ENCODE data around the gene COLEC11. TPM values are rescaled to one million over a fixed set of nuclear protein-coding genes. Genes with fewer than 3 reads are reported as not detected.
"Not testable (repeated sequence)": the region's sequence is repeated elsewhere in the genome, so short reads cannot be mapped to it uniquely, and the experiment has no call there.

Gene COLEC11
- total and polyA plus RNA-seq, 2 donors (not counting 1 experiment from before 2014, with no cell fraction given): not detected

DNA sequence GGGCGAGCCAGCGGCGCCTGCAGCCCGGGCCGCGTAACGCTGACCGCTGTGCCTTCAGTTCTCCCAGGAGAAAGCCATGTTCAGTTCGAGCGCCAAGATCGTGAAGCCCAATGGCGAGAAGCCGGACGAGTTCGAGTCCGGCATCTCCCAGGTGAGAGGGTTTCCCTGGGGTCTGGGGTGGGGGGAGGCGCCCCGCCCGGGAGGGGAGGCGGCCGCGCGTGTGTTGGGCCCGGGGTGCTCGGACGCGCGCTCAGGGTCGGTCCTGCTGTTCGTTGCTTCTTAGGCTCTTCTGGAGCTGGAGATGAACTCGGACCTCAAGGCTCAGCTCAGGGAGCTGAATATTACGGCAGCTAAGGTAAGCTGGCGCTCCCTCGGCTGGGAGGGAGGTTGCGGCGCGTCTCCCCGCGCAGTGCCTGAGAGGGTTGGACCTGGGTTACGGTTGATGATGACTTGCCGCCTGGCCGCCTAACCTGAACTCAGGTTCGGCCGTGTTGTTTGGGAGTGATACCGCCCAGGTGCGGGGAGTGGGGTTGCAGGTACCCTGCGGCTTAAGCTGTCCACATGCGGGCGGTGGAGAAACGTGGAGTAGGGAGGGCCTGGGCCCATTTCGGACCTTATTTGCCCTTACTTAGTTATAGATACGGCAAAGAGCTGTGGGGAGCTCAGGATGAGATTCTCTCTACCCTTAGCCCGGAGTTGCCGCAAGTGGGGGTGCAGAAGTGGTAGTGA, 19.2 kb upstream of the COLEC11 start:
- H3K4me2 ChIP-seq (replicated peaks; ENCODE audit: low read depth, low read length, poor library complexity, severe bottlenecking): peak overlapping the region; percentile 86
- intact Hi-C loops (cut with micrococcal nuclease): loop anchor here (1.0 to 5.0 kb wide), 5 partner anchors 12 to 198 kb away; partner anchors contain the start of genes ADI1, EIPR1 and RNASEH1
- peaks cover 23% of the 10 kb centered on the region for H3K79me2 ChIP-seq (ENCODE audit: control insufficient read depth, insufficient read depth, low read length)
- CTCF ChIA-PET: interaction anchor here (1.0 to 1.5 kb wide), 4 partner anchors 18 to 77 kb away, joined by 3 to 10 read pairs (median 4); partner anchors contain the start of gene RNASEH1
- peaks cover 0 to 6% (median 0%) of the 10 kb centered on the region in 3 donors for H3K9me3 ChIP-seq (ENCODE audit: control extremely low read depth in 1 of 3, control insufficient read depth in 2 of 3, insufficient read depth in 1 of 3, low read length in 2 of 3)
- ATAC-seq (ENCODE audit: low read depth) (peak; percentile 43), DNase-seq (no peak)
- H3K27ac Mint-ChIP-seq: peak overlapping the region; percentile 93
- peaks cover 19 to 41% of the 10 kb centered on the region in 2 experiments for H3K36me3 ChIP-seq (replicated peaks in 1 of 2; ENCODE audit: control extremely low read depth in 1 of 2, control insufficient read depth in 1 of 2, extremely low read depth in 1 of 2, insufficient read depth in 2 of 2, low read length in 1 of 2)
- peak overlapping the region; percentile 92 to 95 for H3K27ac ChIP-seq (ENCODE audit: low read length in 2 of 2)
- H4K20me1 ChIP-seq (ENCODE audit: control insufficient read depth, insufficient read depth, low read length, poor library complexity, severe bottlenecking): peaks cover 40% of the 10 kb centered on the region
- TF ChIP-seq, protein P1, sequence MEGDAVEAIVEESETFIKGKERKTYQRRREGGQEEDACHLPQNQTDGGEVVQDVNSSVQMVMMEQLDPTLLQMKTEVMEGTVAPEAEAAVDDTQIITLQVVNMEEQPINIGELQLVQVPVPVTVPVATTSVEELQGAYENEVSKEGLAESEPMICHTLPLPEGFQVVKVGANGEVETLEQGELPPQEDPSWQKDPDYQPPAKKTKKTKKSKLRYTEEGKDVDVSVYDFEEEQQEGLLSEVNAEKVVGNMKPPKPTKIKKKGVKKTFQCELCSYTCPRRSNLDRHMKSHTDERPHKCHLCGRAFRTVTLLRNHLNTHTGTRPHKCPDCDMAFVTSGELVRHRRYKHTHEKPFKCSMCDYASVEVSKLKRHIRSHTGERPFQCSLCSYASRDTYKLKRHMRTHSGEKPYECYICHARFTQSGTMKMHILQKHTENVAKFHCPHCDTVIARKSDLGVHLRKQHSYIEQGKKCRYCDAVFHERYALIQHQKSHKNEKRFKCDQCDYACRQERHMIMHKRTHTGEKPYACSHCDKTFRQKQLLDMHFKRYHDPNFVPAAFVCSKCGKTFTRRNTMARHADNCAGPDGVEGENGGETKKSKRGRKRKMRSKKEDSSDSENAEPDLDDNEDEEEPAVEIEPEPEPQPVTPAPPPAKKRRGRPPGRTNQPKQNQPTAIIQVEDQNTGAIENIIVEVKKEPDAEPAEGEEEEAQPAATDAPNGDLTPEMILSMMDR (IDR thresholded peaks at IDR 0.05): no peak
- no peak for TF ChIP-seq EZH2 (IDR thresholded peaks at IDR 0.05; ENCODE audit: borderline replicate concordance, insufficient read depth, low read depth, low read length, poor library complexity, severe bottlenecking)
- WGBS (ENCODE audit: insufficient coverage): under 1% methylated on average over 51 of the region's 54 CpGs
- H3K4me1 Mint-ChIP-seq: peaks cover 39% of the 10 kb centered on the region
- H3K4me1 ChIP-seq (ENCODE audit: control insufficient read depth in 2 of 2, insufficient read depth in 2 of 2, low read length in 2 of 2): peaks cover 15 to 27% of the 10 kb centered on the region in 2 donors
- H3K9me3 Mint-ChIP-seq (ENCODE audit: insufficient read depth): no peaks in the 10 kb centered on the region
- H3K9ac ChIP-seq (ENCODE audit: low read length): peak overlapping the region; percentile 91
- peak overlapping the region; percentile 70 to 89 (median 78) for H3K4me3 ChIP-seq (ENCODE audit: control extremely low read depth in 1 of 5, extremely low read depth in 1 of 5, insufficient read depth in 1 of 5, low read depth in 2 of 5, low read length in 4 of 5)
- POLR2A ChIA-PET: interaction anchor here (0.9 to 3.3 kb wide), 4 partner anchors 12 to 198 kb away, joined by 4 to 33 read pairs (median 12); partner anchors contain the start of genes EIPR1 and RNASEH1
- peak overlapping the region; percentile 87 for H3K4me3 Mint-ChIP-seq
- no peaks in the 10 kb centered on the region for H3K27me3 Mint-ChIP-seq
- peak overlapping the region; percentile 94 for H2AFZ ChIP-seq (ENCODE audit: insufficient read depth, low read depth, low read length, poor library complexity, severe bottlenecking)
- no peaks in the 10 kb centered on the region for H3K27me3 ChIP-seq (replicated peaks in 1 of 4; ENCODE audit: control extremely low read depth in 1 of 4, control insufficient read depth in 3 of 4, insufficient read depth in 4 of 4, low read length in 3 of 4)

DNA sequence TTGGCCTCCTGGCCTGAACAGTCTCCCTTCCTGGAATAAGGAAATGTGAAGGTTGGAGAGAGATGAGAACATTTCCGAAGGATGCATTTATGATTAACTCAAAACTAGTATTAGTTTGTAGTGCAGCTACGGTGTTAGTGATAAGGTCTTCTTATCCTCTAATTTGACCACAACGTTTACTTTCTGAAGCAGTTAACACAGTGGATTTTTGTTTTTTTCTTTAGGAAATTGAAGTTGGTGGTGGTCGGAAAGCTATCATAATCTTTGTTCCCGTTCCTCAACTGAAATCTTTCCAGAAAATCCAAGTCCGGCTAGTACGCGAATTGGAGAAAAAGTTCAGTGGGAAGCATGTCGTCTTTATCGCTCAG, 18.7 kb upstream of the COLEC11 start:
- peak overlapping the region; percentile 92 to 95 for H3K27ac ChIP-seq (ENCODE audit: low read length in 2 of 2)
- H3K4me3 ChIP-seq (ENCODE audit: control extremely low read depth in 1 of 5, extremely low read depth in 1 of 5, insufficient read depth in 1 of 5, low read depth in 2 of 5, low read length in 4 of 5): peak overlapping the region; percentile 70 to 89 (median 78)
- H4K20me1 ChIP-seq (ENCODE audit: control insufficient read depth, insufficient read depth, low read length, poor library complexity, severe bottlenecking): peaks cover 41% of the 10 kb centered on the region
- ChIA-PET CTCF (interaction anchor here (1.0 to 1.5 kb wide), 4 partner anchors 19 to 77 kb away, joined by 3 to 10 read pairs (median 4); partner anchors contain the start of gene RNASEH1), POLR2A (interaction anchor here (0.9 to 3.3 kb wide), 4 partner anchors 12 to 198 kb away, joined by 4 to 33 read pairs (median 12); partner anchors contain the start of genes EIPR1 and RNASEH1)
- H3K4me2 ChIP-seq (replicated peaks; ENCODE audit: low read depth, low read length, poor library complexity, severe bottlenecking): peak overlapping the region; percentile 86
- WGBS (ENCODE audit: insufficient coverage): 90% methylated on average over 5 of the region's 10 CpGs
- H3K27me3 Mint-ChIP-seq; H3K9me3 ChIP-seq (ENCODE audit: control extremely low read depth in 1 of 3, control insufficient read depth in 2 of 3, insufficient read depth in 1 of 3, low read length in 2 of 3); DNase-seq; H3K27me3 ChIP-seq (replicated peaks in 1 of 4; ENCODE audit: control extremely low read depth in 1 of 4, control insufficient read depth in 3 of 4, insufficient read depth in 4 of 4, low read length in 3 of 4); H2AFZ ChIP-seq (ENCODE audit: insufficient read depth, low read depth, low read length, poor library complexity, severe bottlenecking); ATAC-seq (ENCODE audit: low read depth); H3K9me3 Mint-ChIP-seq (ENCODE audit: insufficient read depth): not testable (repeated sequence)
- Mint-ChIP-seq H3K4me1 (peaks cover 39% of the 10 kb centered on the region), H3K4me3 (peak overlapping the region; percentile 87), H3K27ac (peak overlapping the region; percentile 93)
- H3K4me1 ChIP-seq (ENCODE audit: control insufficient read depth in 2 of 2, insufficient read depth in 2 of 2, low read length in 2 of 2): peaks cover 15 to 27% of the 10 kb centered on the region in 2 donors
- intact Hi-C loops (cut with micrococcal nuclease): loop anchor here (5.0 kb wide), 1 partner anchor 114 kb away; no protein-coding TSS in a partner anchor
- peaks cover 23 to 46% of the 10 kb centered on the region in 2 experiments for H3K36me3 ChIP-seq (replicated peaks in 1 of 2; ENCODE audit: control extremely low read depth in 1 of 2, control insufficient read depth in 1 of 2, extremely low read depth in 1 of 2, insufficient read depth in 2 of 2, low read length in 1 of 2)
- H3K79me2 ChIP-seq (ENCODE audit: control insufficient read depth, insufficient read depth, low read length): peaks cover 23% of the 10 kb centered on the region
- peak overlapping the region; percentile 91 for H3K9ac ChIP-seq (ENCODE audit: low read length)

Measured in B cell (primary cell).